ENCODE data around the gene AXL.

Gene AXL

GRCh38 chr19:41232686-41233085, 13.7 kb downstream of the AXL start:
- peaks cover 2 to 25% of the 10 kb centered on the region in 2 donors for H3K36me3 ChIP-seq (replicated peaks in 1 of 2; ENCODE audit: control insufficient read depth in 2 of 2, insufficient read depth in 2 of 2, low read length in 2 of 2)
- H3K4ac ChIP-seq (ENCODE audit: low read length) = no peak overlapping the region
- no peak overlapping the region for H2BK5ac ChIP-seq (ENCODE audit: low read length)
- H3K27me3 ChIP-seq (ENCODE audit: control insufficient read depth in 3 of 3, insufficient read depth in 3 of 3, low read depth in 1 of 3, low read length in 3 of 3) = no peaks in the 10 kb centered on the region
- no peaks in the 10 kb centered on the region for H3K9me3 ChIP-seq (replicated peaks in 1 of 2; ENCODE audit: control insufficient read depth in 2 of 2, insufficient read depth in 1 of 2, low read depth in 1 of 2, low read length in 2 of 2)
- H2BK15ac ChIP-seq (ENCODE audit: low read length) = no peak overlapping the region
- H4K91ac ChIP-seq (ENCODE audit: low read depth, low read length, poor library complexity) = no peak overlapping the region
- no peak overlapping the region for H3K4me2 ChIP-seq (ENCODE audit: insufficient read depth, low read length, poor library complexity, severe bottlenecking)
- no peak overlapping the region for H4K8ac ChIP-seq (ENCODE audit: low read depth, low read length)
- no peak overlapping the region for H2BK12ac ChIP-seq (ENCODE audit: low read length)
- H3K23ac ChIP-seq (ENCODE audit: low read depth, low read length, poor library complexity) = no peak overlapping the region
- no peak overlapping the region for H2BK120ac ChIP-seq (ENCODE audit: low read depth, low read length)
- no peaks in the 10 kb centered on the region for H3K4me1 ChIP-seq (ENCODE audit: control insufficient read depth in 2 of 2, insufficient read depth in 1 of 2, low read depth in 1 of 2, low read length in 2 of 2)
- no peak overlapping the region for H3K18ac ChIP-seq (ENCODE audit: low read length)
- no peak overlapping the region for H2AK5ac ChIP-seq (ENCODE audit: low read depth, low read length)
- no peak overlapping the region for H3K9ac ChIP-seq (ENCODE audit: low read depth, low read length, poor library complexity)
- H3K14ac ChIP-seq (ENCODE audit: low read length) = no peak overlapping the region
- no peak overlapping the region for H2AFZ ChIP-seq (ENCODE audit: low read length)
- no peak overlapping the region for H3K4me3 ChIP-seq (ENCODE audit: low read length in 2 of 2)
- no peaks in the 10 kb centered on the region for H3K79me1 ChIP-seq (ENCODE audit: low read depth, low read length)
- no CpG with 5 or more reads among the region's 8 CpGs for WGBS, 2 donors (ENCODE audit: extremely low coverage in 2 of 2, insufficient read length in 2 of 2, insufficient replicate concordance in 1 of 2)
- no peak overlapping the region for H3K27ac ChIP-seq (replicated peaks; ENCODE audit: low read length)
- DNase-seq (ENCODE audit: low spot score) = no peak

GRCh38 chr19:41233748-41234240, 14.8 kb downstream of the AXL start:
- Histone ChIP-seq H3K14ac (ENCODE audit: low read length) (no peak overlapping the region), H3K4me2 (ENCODE audit: insufficient read depth, low read length, poor library complexity, severe bottlenecking) (no peak overlapping the region), H2AFZ (ENCODE audit: low read length) (no peak overlapping the region), H3K18ac (ENCODE audit: low read length) (no peak overlapping the region), H4K8ac (ENCODE audit: low read depth, low read length) (no peak overlapping the region), H4K91ac (ENCODE audit: low read depth, low read length, poor library complexity) (no peak overlapping the region), H2BK120ac (ENCODE audit: low read depth, low read length) (no peak overlapping the region), H3K4me3 (ENCODE audit: low read length in 2 of 2) (peak overlapping the region in 1 of 2 donors; percentile 1), H2BK15ac (ENCODE audit: low read length) (no peak overlapping the region), H2BK12ac (ENCODE audit: low read length) (no peak overlapping the region), H3K27me3 (ENCODE audit: control insufficient read depth in 3 of 3, insufficient read depth in 3 of 3, low read depth in 1 of 3, low read length in 3 of 3) (no peaks in the 10 kb centered on the region), H2BK5ac (ENCODE audit: low read length) (no peak overlapping the region), H3K4me1 (ENCODE audit: control insufficient read depth in 2 of 2, insufficient read depth in 1 of 2, low read depth in 1 of 2, low read length in 2 of 2) (no peaks in the 10 kb centered on the region), H3K23ac (ENCODE audit: low read depth, low read length, poor library complexity) (no peak overlapping the region), H3K79me1 (ENCODE audit: low read depth, low read length) (no peaks in the 10 kb centered on the region), H3K27ac (replicated peaks; ENCODE audit: low read length) (no peak overlapping the region), H3K4ac (ENCODE audit: low read length) (no peak overlapping the region), H3K9me3 (replicated peaks in 1 of 2; ENCODE audit: control insufficient read depth in 2 of 2, insufficient read depth in 1 of 2, low read depth in 1 of 2, low read length in 2 of 2) (no peaks in the 10 kb centered on the region), H2AK5ac (ENCODE audit: low read depth, low read length) (no peak overlapping the region), H3K9ac (ENCODE audit: low read depth, low read length, poor library complexity) (no peak overlapping the region), H3K36me3 (replicated peaks in 1 of 2; ENCODE audit: control insufficient read depth in 2 of 2, insufficient read depth in 2 of 2, low read length in 2 of 2) (peaks cover 5 to 30% of the 10 kb centered on the region in 2 donors)
- WGBS, 2 donors (ENCODE audit: extremely low coverage in 2 of 2, insufficient read length in 2 of 2, insufficient replicate concordance in 1 of 2) = no CpG with 5 or more reads among the region's 4 CpGs
- no peak for DNase-seq (ENCODE audit: low spot score)

- Histone ChIP-seq H3K9ac (ENCODE audit: low read depth, low read length, poor library complexity) (no peak overlapping the region), H3K36me3 (replicated peaks in 1 of 2; ENCODE audit: control insufficient read depth in 2 of 2, insufficient read depth in 2 of 2, low read length in 2 of 2) (peaks cover 11 to 36% of the 10 kb centered on the region in 2 donors)
- no CpG with 5 or more reads among the region's 8 CpGs for WGBS, 2 donors (ENCODE audit: extremely low coverage in 2 of 2, insufficient read length in 2 of 2, insufficient replicate concordance in 1 of 2)
Measured at GRCh38 chr19:41234512-41235168, 15.6 kb downstream of the AXL start.

GRCh38 chr19:41235480-41235879, 16.5 kb downstream of the AXL start:
- no peak overlapping the region for H4K8ac ChIP-seq (ENCODE audit: low read depth, low read length)
- H3K18ac ChIP-seq (ENCODE audit: low read length) = no peak overlapping the region
- no peak overlapping the region for H2BK15ac ChIP-seq (ENCODE audit: low read length)
- no peaks in the 10 kb centered on the region for H3K27me3 ChIP-seq (ENCODE audit: control insufficient read depth in 3 of 3, insufficient read depth in 3 of 3, low read depth in 1 of 3, low read length in 3 of 3)
- no peak overlapping the region for H3K14ac ChIP-seq (ENCODE audit: low read length)
- no peaks in the 10 kb centered on the region for H3K4me1 ChIP-seq (ENCODE audit: control insufficient read depth in 2 of 2, insufficient read depth in 1 of 2, low read depth in 1 of 2, low read length in 2 of 2)
- WGBS, 2 donors (ENCODE audit: extremely low coverage in 2 of 2, insufficient read length in 2 of 2, insufficient replicate concordance in 1 of 2) = no CpG with 5 or more reads among the region's 4 CpGs
- no peak overlapping the region for H2BK5ac ChIP-seq (ENCODE audit: low read length)
- no peak overlapping the region for H3K4me2 ChIP-seq (ENCODE audit: insufficient read depth, low read length, poor library complexity, severe bottlenecking)
- no peaks in the 10 kb centered on the region for H3K79me1 ChIP-seq (ENCODE audit: low read depth, low read length)
- H3K4ac ChIP-seq (ENCODE audit: low read length) = no peak overlapping the region
- no peak overlapping the region for H3K23ac ChIP-seq (ENCODE audit: low read depth, low read length, poor library complexity)
- no peak overlapping the region for H3K4me3 ChIP-seq (ENCODE audit: low read length in 2 of 2)
- H4K91ac ChIP-seq (ENCODE audit: low read depth, low read length, poor library complexity) = no peak overlapping the region
- DNase-seq (ENCODE audit: low spot score) = no peak
- no peak overlapping the region for H3K27ac ChIP-seq (replicated peaks; ENCODE audit: low read length)
- H2AFZ ChIP-seq (ENCODE audit: low read length) = no peak overlapping the region
- H3K9me3 ChIP-seq (replicated peaks in 1 of 2; ENCODE audit: control insufficient read depth in 2 of 2, insufficient read depth in 1 of 2, low read depth in 1 of 2, low read length in 2 of 2) = no peaks in the 10 kb centered on the region
- H3K36me3 ChIP-seq (replicated peaks in 1 of 2; ENCODE audit: control insufficient read depth in 2 of 2, insufficient read depth in 2 of 2, low read length in 2 of 2) = peaks cover 13 to 40% of the 10 kb centered on the region in 2 donors
- no peak overlapping the region for H3K9ac ChIP-seq (ENCODE audit: low read depth, low read length, poor library complexity)
- no peak overlapping the region for H2BK12ac ChIP-seq (ENCODE audit: low read length)
- no peak overlapping the region for H2BK120ac ChIP-seq (ENCODE audit: low read depth, low read length)
- no peak overlapping the region for H2AK5ac ChIP-seq (ENCODE audit: low read depth, low read length)

More at GRCh38 chr19:41234512-41235168, 15.6 kb downstream of the AXL start:
- no peak overlapping the region for H3K14ac ChIP-seq (ENCODE audit: low read length)
- no peak overlapping the region for H2BK120ac ChIP-seq (ENCODE audit: low read depth, low read length)
- no peaks in the 10 kb centered on the region for H3K79me1 ChIP-seq (ENCODE audit: low read depth, low read length)
- H4K91ac ChIP-seq (ENCODE audit: low read depth, low read length, poor library complexity) = no peak overlapping the region
- no peak overlapping the region for H3K4me2 ChIP-seq (ENCODE audit: insufficient read depth, low read length, poor library complexity, severe bottlenecking)
- no peak overlapping the region for H3K23ac ChIP-seq (ENCODE audit: low read depth, low read length, poor library complexity)
- no peaks in the 10 kb centered on the region for H3K9me3 ChIP-seq (replicated peaks in 1 of 2; ENCODE audit: control insufficient read depth in 2 of 2, insufficient read depth in 1 of 2, low read depth in 1 of 2, low read length in 2 of 2)
- H3K4me3 ChIP-seq (ENCODE audit: low read length in 2 of 2) = no peak overlapping the region
- no peak overlapping the region for H2AK5ac ChIP-seq (ENCODE audit: low read depth, low read length)
- H2BK5ac ChIP-seq (ENCODE audit: low read length) = no peak overlapping the region
- H4K8ac ChIP-seq (ENCODE audit: low read depth, low read length) = no peak overlapping the region
- no peak overlapping the region for H3K27ac ChIP-seq (replicated peaks; ENCODE audit: low read length)
- no peak overlapping the region for H3K18ac ChIP-seq (ENCODE audit: low read length)
- no peak overlapping the region for H2AFZ ChIP-seq (ENCODE audit: low read length)
- H2BK12ac ChIP-seq (ENCODE audit: low read length) = no peak overlapping the region
- no peaks in the 10 kb centered on the region for H3K4me1 ChIP-seq (ENCODE audit: control insufficient read depth in 2 of 2, insufficient read depth in 1 of 2, low read depth in 1 of 2, low read length in 2 of 2)
- H3K4ac ChIP-seq (ENCODE audit: low read length) = no peak overlapping the region
- H2BK15ac ChIP-seq (ENCODE audit: low read length) = no peak overlapping the region
- DNase-seq (ENCODE audit: low spot score) = no peak
- no peaks in the 10 kb centered on the region for H3K27me3 ChIP-seq (ENCODE audit: control insufficient read depth in 3 of 3, insufficient read depth in 3 of 3, low read depth in 1 of 3, low read length in 3 of 3)

Data from neuronal stem cell (in vitro differentiated cells).